Activated CD8-positive, alpha-beta T cell treated with anti-CD3 and anti-CD28 coated beads for 36 hours (primary cell): ENCODE measurements around the gene ZC3H8. TPM values are rescaled to one million over a fixed set of nuclear protein-coding genes. Genes with fewer than 3 reads are reported as not detected.

Experiments
- ATAC-seq: fragments of 200-7000 bp; cut with Tn5 transposase; one replicate; pipeline ENCODE4 v1.10.0; 2021; ENCODE audit warnings: mild to moderate bottlenecking, moderate library complexity
- CTCF ChIA-PET: fragments of 350-600 bp; sonication (Branson Sonifier 250); formaldehyde crosslinking; loops from one replicate; lab custom pipeline; 2021; ENCODE audit warnings: antibody characterized with exemption; lab: Charles Lee
- POLR2A ChIA-PET: fragments of 350-600 bp; sonication (Branson Sonifier 250); formaldehyde crosslinking; loops from one replicate; lab custom pipeline; 2021; ENCODE audit warnings: antibody characterized with exemption; lab: Charles Lee
- DNase-seq: peaks from one replicate; pipeline ENCODE4 v3.0.0-alpha.2; 2020
- H3K27ac Mint-ChIP-seq: one replicate; pipeline ENCODE4 v1.8.0; 2021; ENCODE audit warnings: mild to moderate bottlenecking, mixed read lengths
- H3K27me3 Mint-ChIP-seq: one replicate; pipeline ENCODE4 v1.8.0; 2021; ENCODE audit warnings: mixed read lengths
- H3K36me3 Mint-ChIP-seq: one replicate; pipeline ENCODE4 v1.8.0; 2021; ENCODE audit warnings: low read depth, mixed read lengths
- H3K4me1 Mint-ChIP-seq: one replicate; pipeline ENCODE4 v1.8.0; 2021; ENCODE audit warnings: low read depth, mixed read lengths
- H3K4me3 Mint-ChIP-seq: one replicate; pipeline ENCODE4 v1.8.0; 2021; ENCODE audit warnings: mild to moderate bottlenecking, moderate library complexity, mixed read lengths
- H3K9me3 Mint-ChIP-seq: one replicate; pipeline ENCODE4 v1.8.0; 2021; ENCODE audit warnings: mixed read lengths
- intact Hi-C: fragments of 100-400 bp; cut with micrococcal nuclease; formaldehyde crosslinking; loops from one replicate; pipeline ENCODE4 v1.10.0; 2022
- total RNA-seq, 2 experiments: library from RNA; stranded (reverse); gene quantifications; one replicate each; pipeline ENCODE4 v1.2.3, GENCODE V29; 2021
- TF ChIP-seq, protein P1 (sequence below): fragments of 200-600 bp; IDR thresholded peaks from one replicate; pipeline ENCODE4 v1.8.0; 2022; ENCODE audit warnings: antibody characterized with exemption, mild to moderate bottlenecking

ZC3H8 gene
- total RNA-seq, 2 experiments from 2014 or later, result 16.7 to 22.1 TPM

- H3K27ac Mint-ChIP-seq, result no peak overlapping the region
- H3K4me1 Mint-ChIP-seq, result peaks cover 13% of the 10 kb centered on the region
- H3K4me3 Mint-ChIP-seq, result no peak overlapping the region
- ChIA-PET POLR2A (interaction anchor here (2.3 kb wide), 1 partner anchor 19 kb away, joined by 14 read pairs; the partner anchor contains the start of gene ZC3H8), CTCF (interaction anchor here (1.5 kb wide), 1 partner anchor 13 kb away, joined by 11 read pairs; no protein-coding TSS in a partner anchor)
- intact Hi-C loops, result no loop called here
- no peak for DNase-seq
- H3K9me3 Mint-ChIP-seq, result peaks cover 2% of the 10 kb centered on the region
- no peak for ATAC-seq
- no peaks in the 10 kb centered on the region for H3K27me3 Mint-ChIP-seq
- H3K36me3 Mint-ChIP-seq, result peaks cover 3% of the 10 kb centered on the region
- TF ChIP-seq, protein P1, sequence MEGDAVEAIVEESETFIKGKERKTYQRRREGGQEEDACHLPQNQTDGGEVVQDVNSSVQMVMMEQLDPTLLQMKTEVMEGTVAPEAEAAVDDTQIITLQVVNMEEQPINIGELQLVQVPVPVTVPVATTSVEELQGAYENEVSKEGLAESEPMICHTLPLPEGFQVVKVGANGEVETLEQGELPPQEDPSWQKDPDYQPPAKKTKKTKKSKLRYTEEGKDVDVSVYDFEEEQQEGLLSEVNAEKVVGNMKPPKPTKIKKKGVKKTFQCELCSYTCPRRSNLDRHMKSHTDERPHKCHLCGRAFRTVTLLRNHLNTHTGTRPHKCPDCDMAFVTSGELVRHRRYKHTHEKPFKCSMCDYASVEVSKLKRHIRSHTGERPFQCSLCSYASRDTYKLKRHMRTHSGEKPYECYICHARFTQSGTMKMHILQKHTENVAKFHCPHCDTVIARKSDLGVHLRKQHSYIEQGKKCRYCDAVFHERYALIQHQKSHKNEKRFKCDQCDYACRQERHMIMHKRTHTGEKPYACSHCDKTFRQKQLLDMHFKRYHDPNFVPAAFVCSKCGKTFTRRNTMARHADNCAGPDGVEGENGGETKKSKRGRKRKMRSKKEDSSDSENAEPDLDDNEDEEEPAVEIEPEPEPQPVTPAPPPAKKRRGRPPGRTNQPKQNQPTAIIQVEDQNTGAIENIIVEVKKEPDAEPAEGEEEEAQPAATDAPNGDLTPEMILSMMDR, result no peak
Observed at GRCh38 chr2:112273349-112273748, 18.5 kb upstream of the ZC3H8 start.

DNA sequence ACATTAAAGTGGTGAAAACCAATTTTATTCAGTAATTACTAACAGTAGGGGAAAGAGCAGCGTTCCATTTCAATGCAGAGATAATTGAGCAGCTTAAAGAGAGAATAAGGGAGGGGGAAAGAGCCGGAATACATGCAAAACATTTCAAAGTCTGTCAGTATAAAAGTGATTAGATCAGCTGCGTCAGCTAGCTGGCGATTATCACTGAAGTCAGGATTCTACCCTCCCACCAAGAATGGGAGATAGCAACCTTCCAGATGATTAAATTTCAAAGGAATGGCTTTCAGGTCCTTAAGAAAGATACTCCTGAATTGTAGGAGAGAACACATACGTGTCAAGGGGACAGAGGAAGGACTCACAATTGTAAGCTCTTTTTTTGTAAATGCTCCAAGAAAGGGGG lies 17.8 kb upstream of the ZC3H8 start:
- POLR2A ChIA-PET, result interaction anchor here (2.3 kb wide), 1 partner anchor 18 kb away, joined by 14 read pairs; the partner anchor contains the start of gene ZC3H8
- Mint-ChIP-seq H3K4me3 (no peak overlapping the region), H3K27me3 (no peaks in the 10 kb centered on the region), H3K36me3 (peaks cover 2% of the 10 kb centered on the region), H3K9me3 (peaks cover 4% of the 10 kb centered on the region), H3K27ac (no peak overlapping the region), H3K4me1 (peaks cover 9% of the 10 kb centered on the region)
- intact Hi-C loops, result no loop called here
- TF ChIP-seq, protein P1, result no peak
- no peak for ATAC-seq
- DNase-seq, result no peak
- CTCF ChIA-PET, result interaction anchor here (1.5 to 1.9 kb wide), 2 partner anchors 10 to 13 kb away, joined by 4 to 11 read pairs; no protein-coding TSS in a partner anchor

GRCh38 chr2:112268547-112268946 lies 13.7 kb upstream of the ZC3H8 start:
- intact Hi-C loops, result no loop called here
- ChIA-PET POLR2A (interaction anchor here (0.8 kb wide), 1 partner anchor 9 kb away, joined by 3 read pairs; no protein-coding TSS in a partner anchor), CTCF (interaction anchor here (1.4 to 1.7 kb wide), 2 partner anchors 8 to 9 kb away, joined by 3 to 8 read pairs; no protein-coding TSS in a partner anchor)
- H3K36me3 Mint-ChIP-seq, result no peaks in the 10 kb centered on the region
- peaks cover 4% of the 10 kb centered on the region for H3K9me3 Mint-ChIP-seq
- TF ChIP-seq, protein P1, result no peak
- ATAC-seq (no peak), DNase-seq (no peak)
- H3K27me3 Mint-ChIP-seq, result no peaks in the 10 kb centered on the region
- no peak overlapping the region for H3K27ac Mint-ChIP-seq
- H3K4me3 Mint-ChIP-seq, result no peak overlapping the region
- peaks cover 4% of the 10 kb centered on the region for H3K4me1 Mint-ChIP-seq

- ChIA-PET CTCF (interaction anchor here (0.8 to 1.4 kb wide), 3 partner anchors 9 to 141 kb away, joined by 3 to 4 read pairs (median 3); no protein-coding TSS in a partner anchor), POLR2A (no interaction called here)
- H3K4me1 Mint-ChIP-seq, result peaks cover 10% of the 10 kb centered on the region
- DNase-seq (no peak), ATAC-seq (no peak)
- no peaks in the 10 kb centered on the region for H3K36me3 Mint-ChIP-seq
- intact Hi-C loops, result no loop called here
- H3K4me3 Mint-ChIP-seq, result no peak overlapping the region
- TF ChIP-seq, protein P1, result no peak
- peaks cover 6% of the 10 kb centered on the region for H3K9me3 Mint-ChIP-seq
- no peak overlapping the region for H3K27ac Mint-ChIP-seq
- peaks cover 1% of the 10 kb centered on the region for H3K27me3 Mint-ChIP-seq
Observed at GRCh38 chr2:112262876-112263275, 8.0 kb upstream of the ZC3H8 start.

- DNase-seq, result no peak
- peaks cover 6% of the 10 kb centered on the region for H3K9me3 Mint-ChIP-seq
- no peak overlapping the region for H3K4me3 Mint-ChIP-seq
- POLR2A ChIA-PET, result interaction anchor here (1.0 to 1.2 kb wide), 2 partner anchors 9 to 17 kb away, joined by 3 read pairs; no protein-coding TSS in a partner anchor
- intact Hi-C loops, result no loop called here
- H3K27ac Mint-ChIP-seq, result no peak overlapping the region
- H3K27me3 Mint-ChIP-seq, result peaks cover 1% of the 10 kb centered on the region
- H3K4me1 Mint-ChIP-seq, result peaks cover 21% of the 10 kb centered on the region
- TF ChIP-seq, protein P1, result no peak
- no peak for ATAC-seq
- CTCF ChIA-PET, result interaction anchor here (0.8 to 3.1 kb wide), 21 partner anchors 9 to 221 kb away, joined by 3 to 28 read pairs (median 5); partner anchors contain the start of gene RGPD8
- H3K36me3 Mint-ChIP-seq, result no peaks in the 10 kb centered on the region
Observed at GRCh38 chr2:112260295-112260625, 5.4 kb upstream of the ZC3H8 start.
